OCI-LY1 (cell line): ENCODE measurements around the gene USP40.

Source experiments
- H2AFZ ChIP-seq: fragments of 200-600 bp; sonication (generic), shearing (Covaris generic); 2 replicates; pipeline ENCODE4 v1.6.0; 2014; ENCODE audit warnings: antibody characterized with exemption, mild to moderate bottlenecking, low read length
- H3F3A ChIP-seq: fragments of 200-600 bp; sonication (generic), shearing (Covaris generic); 2 replicates; pipeline ENCODE4 v1.6.0; 2014; ENCODE audit warnings: mild to moderate bottlenecking, antibody characterized with exemption, low read length, moderate library complexity; ENCODE audit not compliant: insufficient read depth
- H3K27ac ChIP-seq: fragments of 200-600 bp; sonication (generic); 2 replicates; pipeline ENCODE4 v1.5.1; 2014; ENCODE audit warnings: low read length, mixed run types, mild to moderate bottlenecking, low read depth; ENCODE audit not compliant: poor library complexity, severe bottlenecking
- H3K27me3 ChIP-seq: fragments of 200-600 bp; sonication (generic); 2 replicates; pipeline ENCODE4 v1.6.0; 2014; ENCODE audit warnings: antibody characterized with exemption, mild to moderate bottlenecking, low read length, moderate library complexity; ENCODE audit not compliant: insufficient read depth
- H3K36me3 ChIP-seq: fragments of 200-600 bp; sonication (generic); 2 replicates; pipeline ENCODE4 v1.6.1; 2014; ENCODE audit warnings: mild to moderate bottlenecking, antibody characterized with exemption, low read length, moderate library complexity, mixed read lengths; ENCODE audit not compliant: insufficient read depth
- H3K4me1 ChIP-seq: fragments of 200-600 bp; sonication (generic); 2 replicates; pipeline ENCODE4 v1.5.1; 2014; ENCODE audit warnings: mild to moderate bottlenecking, low read length, moderate library complexity; ENCODE audit not compliant: insufficient read depth, severe bottlenecking
- H3K4me2 ChIP-seq: fragments of 200-600 bp; sonication (generic), shearing (Covaris generic); 2 replicates; pipeline ENCODE4 v1.6.1; 2014; ENCODE audit warnings: low read length
- H3K4me3 ChIP-seq: fragments of 200-600 bp; sonication (generic); 2 replicates; pipeline ENCODE4 v1.5.1; 2014; ENCODE audit warnings: low read length, low read depth, mild to moderate bottlenecking, mixed read lengths; ENCODE audit not compliant: poor library complexity, severe bottlenecking
- H3K79me2 ChIP-seq: fragments of 200-600 bp; shearing (Covaris generic); 2 replicates; pipeline ENCODE4 v1.6.1; 2016; ENCODE audit warnings: mixed run types, low read length, mixed read lengths; ENCODE audit not compliant: insufficient read depth
- H3K9ac ChIP-seq: fragments of 200-600 bp; sonication (generic), shearing (Covaris generic); 2 replicates; pipeline ENCODE4 v1.6.1; 2014; ENCODE audit warnings: mild to moderate bottlenecking, low read length, mixed read lengths
- H3K9me2 ChIP-seq: fragments of 200-600 bp; sonication (generic), shearing (Covaris generic); 2 replicates; pipeline ENCODE4 v1.6.1; 2014; ENCODE audit warnings: low read depth, mild to moderate bottlenecking, low read length, mixed read lengths
- H3K9me3 ChIP-seq: fragments of 200-600 bp; shearing (Covaris generic); 2 replicates; pipeline ENCODE4 v1.6.1; 2014; ENCODE audit warnings: low read length, mixed read lengths
- H4K20me1 ChIP-seq: fragments of 200-600 bp; sonication (generic), shearing (Covaris generic); 2 replicates; pipeline ENCODE4 v1.6.0; 2016; ENCODE audit warnings: mild to moderate bottlenecking, low read length; ENCODE audit not compliant: insufficient read depth
- EZH2 ChIP-seq: fragments of 200-600 bp; sonication (generic), shearing (Covaris generic); IDR thresholded peaks from 2 replicates; pipeline ENCODE4 v1.8.0; 2017; ENCODE audit warnings: borderline replicate concordance, mixed run types, mild to moderate bottlenecking, antibody characterized with exemption, low read length, moderate library complexity, mixed read lengths
- TF ChIP-seq, protein P1 (sequence below): fragments of 200-600 bp; sonication (generic), shearing (Covaris generic); IDR thresholded peaks from 2 replicates; pipeline ENCODE4 v1.5.1; 2017; ENCODE audit warnings: mild to moderate bottlenecking, antibody characterized with exemption, low read length, moderate library complexity, mixed read lengths

USP40 gene

GRCh38 chr2:233528182-233528581 lies 38.4 kb downstream of the USP40 start:
- no peaks in the 10 kb centered on the region for H3K9me3 ChIP-seq
- no peak overlapping the region for H2AFZ ChIP-seq
- H3K9me2 ChIP-seq: no peaks in the 10 kb centered on the region
- H3K79me2 ChIP-seq: no peaks in the 10 kb centered on the region
- H3F3A ChIP-seq: no peaks in the 10 kb centered on the region
- no peak overlapping the region for H3K4me2 ChIP-seq
- no peak overlapping the region for H3K27ac ChIP-seq
- no peak for TF ChIP-seq EZH2
- H3K4me3 ChIP-seq: no peak overlapping the region
- no peak overlapping the region for H3K9ac ChIP-seq
- 0 out of 2 replicates have a peak, but pooled peaks cover under 1% of the 10 kb centered on the region for H3K36me3 ChIP-seq
- H3K4me1 ChIP-seq: no peaks in the 10 kb centered on the region
- no peaks in the 10 kb centered on the region for H4K20me1 ChIP-seq
- no peaks in the 10 kb centered on the region for H3K27me3 ChIP-seq

- H3F3A ChIP-seq: no peaks in the 10 kb centered on the region
- H2AFZ ChIP-seq: no peak overlapping the region
- H3K79me2 ChIP-seq: no peaks in the 10 kb centered on the region
- no peak overlapping the region for H3K4me2 ChIP-seq
- no peak overlapping the region for H3K27ac ChIP-seq
- H3K4me1 ChIP-seq: peaks cover 21% of the 10 kb centered on the region
- H4K20me1 ChIP-seq: no peaks in the 10 kb centered on the region
- no peaks in the 10 kb centered on the region for H3K27me3 ChIP-seq
- no peak for TF ChIP-seq EZH2
- TF ChIP-seq, protein P1, sequence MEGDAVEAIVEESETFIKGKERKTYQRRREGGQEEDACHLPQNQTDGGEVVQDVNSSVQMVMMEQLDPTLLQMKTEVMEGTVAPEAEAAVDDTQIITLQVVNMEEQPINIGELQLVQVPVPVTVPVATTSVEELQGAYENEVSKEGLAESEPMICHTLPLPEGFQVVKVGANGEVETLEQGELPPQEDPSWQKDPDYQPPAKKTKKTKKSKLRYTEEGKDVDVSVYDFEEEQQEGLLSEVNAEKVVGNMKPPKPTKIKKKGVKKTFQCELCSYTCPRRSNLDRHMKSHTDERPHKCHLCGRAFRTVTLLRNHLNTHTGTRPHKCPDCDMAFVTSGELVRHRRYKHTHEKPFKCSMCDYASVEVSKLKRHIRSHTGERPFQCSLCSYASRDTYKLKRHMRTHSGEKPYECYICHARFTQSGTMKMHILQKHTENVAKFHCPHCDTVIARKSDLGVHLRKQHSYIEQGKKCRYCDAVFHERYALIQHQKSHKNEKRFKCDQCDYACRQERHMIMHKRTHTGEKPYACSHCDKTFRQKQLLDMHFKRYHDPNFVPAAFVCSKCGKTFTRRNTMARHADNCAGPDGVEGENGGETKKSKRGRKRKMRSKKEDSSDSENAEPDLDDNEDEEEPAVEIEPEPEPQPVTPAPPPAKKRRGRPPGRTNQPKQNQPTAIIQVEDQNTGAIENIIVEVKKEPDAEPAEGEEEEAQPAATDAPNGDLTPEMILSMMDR: no peak
- H3K9ac ChIP-seq: no peak overlapping the region
- no peak overlapping the region for H3K4me3 ChIP-seq
- no peaks in the 10 kb centered on the region for H3K9me2 ChIP-seq
- no peaks in the 10 kb centered on the region for H3K9me3 ChIP-seq
- 0 out of 2 replicates have a peak, but pooled peaks cover 5% of the 10 kb centered on the region for H3K36me3 ChIP-seq
These were observed 40.8 kb downstream of the USP40 start for GRCh38 chr2:233525791-233526190.

DNA sequence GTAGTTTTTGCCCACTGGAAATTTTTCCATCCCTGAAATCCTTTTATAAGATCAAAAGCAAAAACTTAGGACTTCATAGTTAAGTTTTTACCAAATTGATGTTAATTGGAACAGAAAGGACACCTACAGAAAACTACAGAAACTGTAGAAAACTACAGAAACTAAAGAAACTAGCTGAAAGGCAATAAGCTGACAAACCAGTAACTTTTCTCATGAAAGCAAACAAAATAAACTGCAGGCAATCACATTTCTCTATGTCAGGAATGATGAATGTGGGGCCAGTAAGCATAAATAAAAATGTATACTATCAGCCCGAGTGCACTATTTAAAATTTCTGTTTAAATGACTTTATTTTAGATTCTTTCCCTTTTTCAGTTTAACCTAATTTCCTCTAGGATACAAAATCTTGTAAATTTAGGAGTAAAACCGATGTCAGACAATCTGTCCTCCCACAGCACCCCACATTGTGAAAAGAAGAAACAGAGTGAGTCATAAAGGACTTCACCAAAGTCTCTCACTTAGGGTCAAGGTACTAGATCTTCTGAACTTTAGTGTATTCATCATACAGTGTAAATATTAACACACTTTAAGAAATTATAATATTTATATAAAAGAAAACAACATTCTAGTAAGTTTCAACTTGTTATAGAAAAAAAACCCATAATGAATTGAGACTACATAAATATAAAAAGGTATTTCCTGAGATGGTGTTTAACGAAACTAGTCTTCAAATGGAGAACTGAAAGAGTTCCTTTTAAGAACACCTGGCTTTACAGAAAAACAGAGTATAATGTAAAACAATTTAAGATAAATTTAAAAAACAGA lies 46.6 kb downstream of the USP40 start:
- Histone ChIP-seq H3K27ac (peak overlapping the region; percentile 93), H4K20me1 (no peaks in the 10 kb centered on the region), H3K4me3 (no peak overlapping the region), H2AFZ (no peak overlapping the region), H3K27me3 (no peaks in the 10 kb centered on the region), H3K79me2 (no peaks in the 10 kb centered on the region), H3K36me3 (peaks cover 11% of the 10 kb centered on the region), H3K9ac (peak overlapping the region; percentile 57), H3K4me2 (peak overlapping the region; percentile 58), H3K9me2 (no peaks in the 10 kb centered on the region), H3K4me1 (peaks cover 47% of the 10 kb centered on the region), H3F3A (no peaks in the 10 kb centered on the region), H3K9me3 (peaks cover 5% of the 10 kb centered on the region; the same call in 1 of the 2 replicates)
- TF ChIP-seq EZH2: no peak
- TF ChIP-seq, protein P1: no peak
